ENCODE data around the gene DCLK2.

DCLK2 gene

DNA sequence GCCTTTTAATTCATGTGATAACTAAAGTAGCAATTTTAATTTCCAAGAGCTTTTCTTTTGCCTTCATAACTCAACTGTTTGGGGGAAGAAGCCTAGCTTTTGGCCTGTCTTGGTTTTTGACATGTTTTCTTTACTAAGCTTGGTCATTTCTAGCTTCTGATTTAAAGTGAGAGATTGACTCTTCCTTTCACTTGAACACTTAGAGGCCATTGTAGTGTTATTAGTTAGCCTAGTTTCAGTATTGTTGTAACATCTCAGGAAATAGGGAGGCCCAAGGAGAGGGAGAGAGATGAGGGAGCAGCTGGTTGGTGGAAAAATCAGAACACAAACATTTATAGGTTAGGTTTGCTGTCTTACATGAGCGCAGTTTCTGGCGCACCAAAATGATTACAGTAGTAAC is 44.8 kb downstream of the DCLK2 start:
- DNase-seq: no peak

DNA sequence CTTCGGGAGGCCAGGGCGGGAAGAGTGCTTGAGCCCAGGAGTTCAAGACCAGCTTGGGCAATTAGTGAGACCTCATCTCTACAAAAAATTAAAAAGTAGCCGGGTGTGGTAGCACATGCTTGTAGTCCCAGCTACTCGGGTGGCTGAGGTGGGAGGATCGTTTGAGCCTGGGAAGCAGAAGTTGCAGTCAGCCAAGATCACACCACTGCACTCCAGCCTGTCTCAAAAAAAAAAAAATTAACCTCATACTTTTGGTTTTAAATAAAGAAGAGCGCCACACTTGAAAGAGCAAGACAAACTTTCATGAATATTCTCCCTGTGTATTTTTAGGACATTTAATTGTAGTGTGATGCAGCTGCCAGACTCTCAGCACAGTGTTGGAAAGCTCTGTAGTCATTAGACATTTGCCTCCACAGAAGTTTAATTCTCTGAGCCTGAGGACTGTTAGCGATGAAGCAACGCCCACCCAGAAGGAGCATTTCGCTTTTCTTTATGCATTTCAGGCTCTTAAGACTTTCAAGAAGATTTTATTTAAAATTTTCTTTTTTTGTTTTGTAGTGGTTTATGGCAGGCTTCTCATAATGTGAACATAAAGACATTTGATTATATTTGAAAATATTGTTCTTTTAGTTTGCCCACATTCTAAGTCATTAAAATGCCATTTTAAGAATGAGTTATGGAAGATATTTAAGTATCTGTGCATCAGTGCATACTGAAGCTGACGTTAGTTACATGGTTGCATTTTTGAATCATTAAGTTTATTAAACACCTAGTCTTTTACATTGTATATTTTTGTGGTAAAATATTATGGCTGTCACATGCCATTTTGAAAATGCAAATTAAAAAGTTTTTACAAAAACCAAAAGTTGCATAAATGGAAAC is 45.8 kb downstream of the DCLK2 start:
- no peak for DNase-seq

DNA sequence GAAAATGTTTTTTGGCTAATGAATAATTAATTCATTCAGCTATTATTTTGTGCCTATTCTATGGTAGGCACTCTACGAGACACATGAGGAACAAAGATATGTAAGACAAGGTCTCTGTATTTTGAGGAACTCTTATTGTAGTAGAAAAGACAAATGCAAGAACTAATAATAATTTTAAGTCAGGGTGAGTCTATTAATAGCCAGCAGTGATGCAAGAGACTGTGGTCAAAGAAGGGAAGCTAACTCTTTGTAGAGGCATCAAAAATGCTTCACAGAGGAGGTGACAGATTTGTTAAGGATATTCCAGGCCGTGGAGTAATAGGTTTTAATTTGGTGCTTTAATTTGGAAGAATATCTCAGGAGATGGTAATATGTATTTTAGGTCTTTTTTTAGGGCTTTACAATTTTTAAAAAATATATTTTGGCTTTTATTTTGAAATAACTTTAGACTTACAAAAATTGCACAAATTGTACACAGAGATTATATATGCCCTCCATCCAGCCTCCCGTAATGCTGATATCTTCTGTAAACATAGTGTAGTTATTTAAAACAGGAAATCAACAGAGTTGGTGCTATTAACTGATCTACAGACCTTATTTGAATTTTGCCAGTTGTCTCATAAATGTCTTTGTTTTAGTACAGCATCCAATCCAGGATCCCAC is 48.1 kb downstream of the DCLK2 start:
- no peak for DNase-seq

DNA sequence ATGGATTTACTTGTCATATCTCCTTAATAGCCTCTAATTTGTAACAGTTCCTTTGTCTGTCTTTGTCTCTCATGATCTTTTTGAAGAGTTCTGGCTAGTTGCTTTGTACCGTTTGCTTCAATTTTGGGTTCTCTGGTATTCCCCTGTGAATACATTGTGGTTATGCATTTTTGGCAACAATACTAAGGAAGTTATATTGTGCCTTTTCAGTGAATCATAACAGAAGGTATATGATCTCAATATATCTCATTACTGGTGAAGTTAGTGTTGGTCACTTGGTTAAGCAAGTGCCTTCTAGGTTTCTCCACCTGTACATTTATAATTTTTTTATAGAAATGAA is 48.6 kb downstream of the DCLK2 start:
- no peak for DNase-seq

DNA sequence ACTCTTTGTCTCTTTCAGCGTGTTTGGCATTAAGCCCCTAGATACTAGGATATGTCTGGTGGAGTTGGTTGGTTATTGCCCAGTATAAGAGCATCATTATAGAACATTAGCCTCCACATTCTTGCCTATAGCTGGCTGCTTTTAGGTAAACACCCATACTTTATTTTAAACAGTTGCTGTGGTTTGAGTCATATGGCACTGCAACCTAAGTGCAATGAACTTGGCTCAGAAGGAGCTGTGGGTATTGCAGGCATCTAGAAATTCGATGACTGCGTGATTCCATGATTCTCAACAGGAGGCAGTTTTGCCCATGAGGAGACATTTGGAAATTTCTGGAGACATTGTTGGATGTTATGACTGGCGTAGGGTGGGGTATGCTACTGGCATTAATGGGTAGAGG is 49.5 kb downstream of the DCLK2 start:
- no peak for DNase-seq

DNA sequence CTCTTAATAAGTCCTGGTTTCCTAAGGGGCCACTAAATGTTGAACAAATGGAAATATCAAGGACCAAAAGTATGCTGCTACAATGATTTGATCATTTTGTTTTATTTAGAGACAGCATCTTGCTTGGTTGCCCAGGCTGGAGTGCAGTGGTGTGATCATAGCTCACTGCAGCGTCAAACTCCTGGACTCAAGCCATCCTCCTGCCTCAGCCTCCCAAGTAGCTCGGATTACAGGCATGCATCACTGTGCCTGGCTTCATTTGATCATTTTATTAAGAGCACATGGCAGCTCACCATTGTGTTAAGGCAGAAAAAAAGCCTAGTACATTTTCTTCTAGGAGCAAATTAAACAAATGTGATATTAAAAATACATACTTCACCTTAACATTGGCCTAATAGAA is 52.7 kb downstream of the DCLK2 start:
- DNase-seq: peak; percentile 42

DNA sequence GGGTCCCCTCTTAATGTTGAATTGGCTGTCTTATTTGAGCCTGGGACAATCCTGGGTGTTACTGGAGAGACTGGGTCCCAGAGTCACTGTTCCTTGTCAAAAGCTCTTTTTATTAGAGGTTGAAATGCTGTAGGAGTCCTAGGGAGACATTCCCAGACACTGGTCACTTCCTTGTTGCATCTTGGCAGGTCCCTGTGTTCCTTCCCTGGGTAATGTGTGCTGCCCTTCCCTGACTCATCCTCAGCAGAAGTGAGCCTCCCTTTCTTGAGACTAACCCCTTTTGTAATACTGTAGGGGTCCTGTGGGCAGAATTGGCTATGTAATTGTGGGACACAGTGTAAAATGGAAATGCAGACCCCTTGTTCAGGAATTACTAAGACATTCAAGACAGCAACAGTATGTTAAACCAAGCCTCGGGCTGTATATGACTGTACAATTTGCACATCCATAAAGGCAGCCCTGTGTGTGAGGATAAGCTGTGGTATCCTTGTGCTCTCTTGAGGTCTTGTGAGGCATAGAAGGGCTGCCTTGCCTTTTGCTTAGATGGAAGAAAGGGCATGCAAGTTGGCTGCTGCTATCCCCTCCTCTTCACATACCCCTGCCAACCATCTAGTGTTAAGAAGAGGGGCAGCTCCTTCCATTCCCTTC is 53.5 kb downstream of the DCLK2 start:
- no peak for DNase-seq

DNA sequence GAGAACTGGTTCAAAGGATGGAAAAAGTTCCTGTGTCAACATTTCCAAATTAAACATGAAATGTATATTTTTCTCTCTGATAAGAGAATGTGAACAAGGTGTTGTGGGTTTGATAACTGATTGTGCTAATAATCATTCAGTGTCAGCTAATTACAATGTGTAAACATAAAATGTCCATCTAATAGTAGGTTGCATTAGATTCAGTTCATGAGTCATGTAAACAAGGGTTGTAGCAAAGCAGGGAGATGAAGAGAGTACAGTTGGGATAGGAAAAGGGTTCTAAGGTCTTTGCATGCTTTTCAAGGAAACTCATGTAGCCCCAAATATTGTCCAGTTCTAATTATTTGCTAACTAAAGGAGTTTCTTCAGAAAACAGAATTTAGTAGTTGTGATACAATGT is 55.4 kb downstream of the DCLK2 start:
- no peak for DNase-seq

DNA sequence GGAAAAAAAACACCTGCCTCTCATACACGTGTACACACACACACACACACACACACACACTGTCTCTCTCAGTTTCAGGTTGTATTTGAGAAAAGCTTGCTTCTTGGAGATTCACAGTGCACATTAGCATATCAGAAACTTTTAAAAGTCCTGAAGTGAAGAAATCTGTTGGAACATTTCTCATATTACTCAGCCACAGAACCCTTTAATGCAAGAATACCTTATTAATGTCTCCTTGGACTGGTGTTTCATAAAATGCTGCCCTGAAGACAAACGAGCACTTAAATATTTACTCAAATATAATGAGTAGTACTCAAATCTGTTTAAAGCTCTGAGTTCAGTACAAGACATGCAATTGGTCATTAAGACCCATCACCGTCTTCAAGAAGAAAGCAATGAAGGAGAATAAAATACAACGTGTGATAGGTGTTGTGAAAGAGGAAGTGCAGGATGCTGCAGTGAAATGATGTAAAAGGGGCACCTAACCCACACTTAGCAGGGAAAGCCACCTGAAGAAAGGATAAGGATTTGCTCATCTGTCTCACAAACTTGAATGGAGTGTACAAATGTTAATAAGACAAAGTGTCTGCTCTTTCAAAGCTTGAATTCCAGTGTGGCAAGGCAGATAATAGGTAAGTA is 57.0 kb downstream of the DCLK2 start:
- DNase-seq: no peak

DNA sequence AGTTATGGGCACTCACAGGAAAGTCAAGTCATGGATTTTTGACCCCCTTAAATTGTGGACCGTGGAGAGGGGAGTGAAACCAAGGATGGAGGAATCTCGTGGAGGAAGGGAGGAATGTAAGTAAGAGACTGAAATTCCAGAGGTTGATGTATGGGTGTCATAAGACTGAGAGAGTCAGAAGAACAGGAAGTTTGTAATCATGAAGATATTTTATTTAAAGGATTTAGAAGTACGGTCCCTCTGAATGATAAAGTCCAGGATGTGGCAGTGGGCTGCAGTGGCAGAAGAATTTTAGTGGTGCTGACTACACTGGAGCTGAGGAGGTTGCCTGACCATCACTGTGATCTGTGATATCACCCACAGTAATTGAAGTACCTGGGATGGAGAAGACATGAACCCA is 57.8 kb downstream of the DCLK2 start:
- DNase-seq: no peak

DNA sequence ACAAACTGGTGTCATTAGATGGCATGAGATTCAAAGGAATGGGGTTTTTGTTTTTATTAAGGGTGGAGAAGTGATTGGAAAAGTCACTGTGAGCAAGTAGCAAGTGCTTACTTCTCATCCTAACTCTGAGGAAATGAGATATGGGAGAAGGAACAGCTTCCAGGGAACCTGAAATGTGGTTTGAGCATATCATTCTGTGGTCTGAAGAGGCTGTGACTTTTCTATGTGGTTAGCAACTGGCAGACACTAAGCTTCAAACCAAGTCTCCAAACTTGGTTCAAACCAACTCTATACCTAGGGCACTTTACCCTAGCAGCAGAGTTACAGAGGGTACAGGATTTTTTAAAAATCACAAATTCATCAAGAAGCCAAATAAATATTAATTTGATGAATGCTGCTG is 58.2 kb downstream of the DCLK2 start:
- DNase-seq: no peak

DNA sequence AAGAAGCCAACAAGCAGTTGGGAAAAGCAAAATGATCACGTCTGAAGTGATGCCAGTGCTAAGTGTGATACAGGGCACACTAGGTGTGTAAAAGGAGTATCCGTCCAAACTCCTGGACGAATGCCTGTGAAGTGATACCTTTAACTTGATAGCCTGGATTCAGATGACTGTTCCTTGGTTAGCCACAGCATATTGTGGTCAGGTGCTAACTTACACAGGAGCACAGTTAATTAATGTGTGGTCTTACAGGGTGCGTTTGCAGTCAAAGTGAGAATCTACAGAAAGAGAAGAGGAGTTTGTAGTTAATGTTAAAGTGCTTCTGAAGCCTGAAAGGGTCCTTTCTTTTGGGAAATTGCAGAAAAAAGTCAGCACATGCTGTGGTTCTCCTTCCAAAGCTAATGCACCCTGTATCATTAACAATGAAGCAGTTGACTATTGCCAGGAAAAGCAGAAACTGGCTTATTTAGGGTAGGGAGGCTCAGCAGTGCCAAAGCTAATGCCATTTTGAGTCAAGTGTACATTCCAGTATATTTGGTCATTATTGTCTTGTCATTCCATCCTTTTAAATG is 61.1 kb downstream of the DCLK2 start:
- no peak for DNase-seq

DNA sequence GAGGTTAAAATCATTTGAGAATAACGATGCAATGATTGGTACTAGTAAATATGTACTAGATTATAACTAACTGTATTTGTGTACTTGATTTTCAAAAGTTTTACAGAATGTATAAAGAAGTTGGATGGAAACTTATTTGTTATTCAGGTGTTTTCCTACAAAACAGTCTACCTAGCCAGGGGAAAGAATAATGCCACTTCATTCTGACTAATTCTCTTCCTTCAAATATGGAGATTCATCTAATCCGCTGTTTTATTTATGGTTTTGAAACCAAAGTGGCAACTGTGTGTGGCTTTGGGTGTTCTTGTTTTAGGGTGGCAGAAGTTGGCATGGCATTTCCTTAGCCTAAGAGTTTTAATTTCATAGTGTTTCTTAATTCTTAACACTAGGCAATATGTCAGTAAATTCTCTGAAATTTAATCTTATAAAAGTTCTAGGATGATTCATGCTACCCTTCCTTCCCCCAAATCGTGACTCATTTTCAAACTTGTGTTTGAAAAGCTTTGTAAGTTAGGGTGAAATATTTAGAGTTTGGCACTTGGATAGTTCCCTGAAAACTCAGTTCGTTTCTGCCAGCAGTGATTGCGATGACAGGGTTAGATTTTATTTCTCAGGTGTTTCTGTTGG is 62.6 kb downstream of the DCLK2 start:
- DNase-seq: no peak

DNA sequence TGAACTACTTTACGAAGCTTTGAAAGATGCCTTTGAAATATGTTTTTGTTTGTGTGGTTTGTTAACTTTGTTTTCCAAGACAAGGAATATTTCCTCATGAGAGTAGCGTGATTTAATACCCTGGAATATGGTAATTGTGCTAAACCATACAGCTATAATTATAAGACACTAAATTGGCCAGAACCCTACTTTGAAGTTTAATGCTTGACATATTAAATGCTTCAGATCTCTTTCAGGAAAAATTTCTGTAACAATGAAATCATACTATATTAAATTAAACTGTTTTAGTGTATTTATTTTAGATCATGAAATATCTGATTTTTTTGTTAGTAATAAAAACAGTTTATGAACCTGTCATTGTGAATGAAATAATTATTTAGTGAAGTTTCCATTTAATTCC is 63.5 kb downstream of the DCLK2 start:
- no peak for DNase-seq

DNA sequence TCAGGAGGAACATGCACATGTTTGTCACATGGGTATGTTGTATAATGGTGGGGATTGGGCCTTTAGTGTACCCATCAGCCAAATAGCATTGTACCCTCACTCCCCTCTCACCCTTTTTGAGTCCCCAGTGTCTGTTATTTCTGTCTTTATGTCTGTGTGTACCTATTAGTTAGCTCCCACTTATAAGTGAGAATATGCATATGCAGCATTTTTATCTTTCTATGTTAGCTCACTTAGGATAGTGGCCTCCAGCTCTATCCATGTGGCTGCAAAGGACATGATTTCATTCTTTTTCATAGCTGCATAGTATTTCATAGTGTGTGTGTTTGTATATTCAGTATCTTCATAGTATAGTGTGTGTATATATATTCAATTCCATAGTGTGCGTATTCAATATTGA is 64.6 kb downstream of the DCLK2 start:
- no peak for DNase-seq

DNA sequence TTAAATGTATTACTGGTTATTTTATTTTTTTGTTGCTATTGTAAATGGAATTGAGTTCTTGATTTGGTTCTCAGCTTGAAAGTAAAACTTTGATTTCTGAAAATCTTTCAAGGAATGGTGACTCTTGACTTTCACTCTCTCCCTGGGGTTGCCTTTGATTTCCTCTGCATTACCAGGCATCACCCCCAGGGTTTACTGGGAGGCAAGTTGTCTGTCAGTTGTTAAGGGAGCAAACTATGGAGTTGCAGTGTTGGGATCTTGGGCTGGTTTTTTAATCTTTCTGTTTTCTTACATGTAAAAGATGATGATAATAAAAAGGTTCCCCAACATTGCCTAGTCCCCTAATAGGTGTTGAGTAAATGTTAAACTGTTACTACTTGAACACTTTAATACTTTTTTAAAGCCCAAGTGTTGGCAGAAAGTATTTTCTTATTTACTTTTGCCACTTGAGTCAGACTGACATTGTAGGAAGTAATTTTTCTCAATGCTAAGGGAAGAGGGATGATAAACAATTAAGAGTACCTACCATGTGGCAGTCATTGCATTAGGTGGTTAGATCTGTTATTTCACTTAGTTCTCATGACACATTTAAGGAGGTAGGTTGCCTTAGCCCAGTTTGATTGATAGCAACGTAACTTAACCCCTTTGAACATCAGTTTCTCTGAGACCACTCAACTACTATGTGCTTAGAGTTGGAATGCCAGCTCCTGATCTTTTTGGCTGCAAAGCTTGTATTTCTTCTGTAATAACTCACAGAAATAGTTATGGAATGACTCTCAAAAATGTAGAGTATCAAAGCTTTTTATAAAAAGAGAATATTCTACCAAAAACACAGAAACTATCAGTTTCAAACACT is 67.1 kb downstream of the DCLK2 start:
- DNase-seq: no peak

DNA sequence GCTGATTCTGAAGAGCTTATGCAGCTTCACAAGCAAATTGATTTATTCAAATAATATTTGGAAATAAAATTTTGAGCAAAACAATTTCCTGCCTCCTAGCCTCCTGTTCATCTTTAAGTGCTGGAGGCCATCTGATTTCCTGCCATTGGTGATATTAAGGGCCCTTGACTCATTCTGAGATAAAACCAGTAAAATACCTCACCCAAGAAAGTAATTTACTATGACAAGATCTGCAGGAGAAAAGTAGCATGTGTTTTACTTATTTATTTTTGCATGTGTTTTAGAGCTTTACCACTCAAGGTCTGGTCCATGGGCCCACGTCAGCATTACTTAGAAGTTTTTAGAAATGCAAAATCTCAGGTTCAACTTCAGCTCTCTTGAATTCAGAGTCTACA is 67.7 kb downstream of the DCLK2 start:
- no peak for DNase-seq

DNA sequence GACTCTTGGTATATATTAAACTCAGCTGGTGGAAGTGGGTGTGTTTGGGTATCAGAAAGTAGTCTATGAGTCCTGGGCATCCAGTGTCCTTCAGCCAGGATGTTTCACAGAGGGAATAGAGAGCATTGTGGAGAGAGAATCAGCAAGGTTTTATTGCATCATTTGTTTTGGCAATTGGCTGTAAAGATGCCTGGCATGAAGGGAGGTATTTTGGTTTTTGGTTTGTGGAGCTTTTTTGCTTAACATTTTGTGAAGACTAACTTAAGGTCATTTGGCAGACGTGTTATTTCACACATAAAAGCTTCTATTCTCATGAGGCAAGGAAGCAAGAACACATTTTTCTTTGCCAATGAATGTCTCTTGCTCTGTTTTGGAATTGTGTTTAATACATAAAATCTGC is 71.1 kb downstream of the DCLK2 start:
- DNase-seq: no peak

DNA sequence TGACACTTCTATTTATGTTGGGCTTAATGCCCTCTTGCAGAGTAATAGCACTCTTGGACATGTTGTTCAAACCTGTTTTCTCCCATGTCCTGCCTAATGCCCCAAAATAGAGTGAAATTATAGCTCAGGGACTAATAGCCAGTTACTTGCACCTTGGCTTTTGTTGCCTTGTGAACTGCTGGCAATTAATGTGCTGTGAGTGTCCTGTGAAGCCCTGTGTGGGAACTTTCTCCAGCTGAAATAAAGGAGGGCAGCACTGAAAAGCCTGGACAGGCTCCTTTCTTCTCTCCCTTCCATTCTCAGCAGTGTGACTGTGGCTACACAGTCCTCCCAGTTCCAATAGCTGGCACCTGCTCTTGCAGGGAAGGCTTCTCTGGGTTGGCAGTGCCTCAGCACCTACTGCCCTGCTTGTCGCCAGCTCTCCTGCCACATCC is 72.4 kb downstream of the DCLK2 start:
- no peak for DNase-seq

DNA sequence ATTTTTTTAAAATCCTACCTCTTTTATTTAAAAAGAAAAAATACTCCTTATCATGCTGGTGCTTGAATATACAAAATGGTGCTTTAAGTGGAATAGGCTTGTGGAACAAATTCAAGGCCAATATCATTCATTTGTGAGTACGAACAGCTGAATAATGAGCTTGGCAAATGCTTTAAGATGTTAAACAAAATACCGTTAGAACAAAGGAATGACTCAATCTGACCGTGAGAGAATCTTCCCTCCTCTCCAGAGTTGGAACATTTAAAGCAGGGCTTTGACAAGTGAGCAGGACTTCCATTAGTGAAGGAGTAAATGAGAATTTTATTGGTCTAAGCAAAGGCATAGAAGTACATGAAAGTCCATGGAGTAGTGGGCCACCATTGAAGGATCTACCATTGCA is 74.5 kb downstream of the DCLK2 start:
- no peak for DNase-seq

DNA sequence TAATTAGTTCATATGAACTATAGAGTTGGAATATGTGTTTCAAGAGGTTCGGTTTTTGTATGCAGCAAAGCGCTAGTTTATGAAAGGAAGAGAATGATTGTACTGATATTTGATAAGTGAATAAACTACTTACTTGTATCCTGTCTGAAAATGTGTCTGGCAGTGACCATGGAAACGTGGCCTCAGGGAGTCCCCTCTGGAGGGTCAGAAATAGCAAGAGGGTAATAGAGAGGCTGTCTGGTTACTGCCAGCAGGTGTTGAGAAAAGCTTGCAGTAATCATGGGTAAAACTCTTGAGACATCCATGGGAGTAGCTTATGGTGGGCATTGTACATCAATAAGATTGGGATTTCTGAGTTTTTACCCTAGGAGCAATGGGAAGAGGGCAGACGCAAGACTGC is 77.1 kb downstream of the DCLK2 start:
- DNase-seq: no peak

DNA sequence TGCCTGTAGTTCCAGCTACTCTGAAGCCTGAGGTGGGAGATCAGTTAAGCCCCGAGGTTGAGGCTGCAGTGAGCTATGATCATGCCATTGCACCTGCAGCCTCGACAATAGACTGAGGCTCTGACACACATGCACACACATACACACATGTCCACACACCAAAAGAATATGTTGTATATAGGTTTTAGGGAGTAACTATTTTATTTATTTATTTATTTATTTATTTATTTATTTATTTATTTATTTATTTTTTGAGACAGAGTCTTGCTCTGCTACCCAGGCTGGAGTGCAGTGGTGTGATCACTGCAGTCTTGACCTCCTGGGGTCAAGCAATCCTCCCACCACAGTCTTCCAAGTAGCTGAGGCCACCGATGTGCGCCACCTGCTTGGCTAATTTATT is 78.3 kb downstream of the DCLK2 start:
- DNase-seq: no peak

Data from eye (tissue), 1 donor.